ENCODE measurements around the gene TSPAN2. TPM values are rescaled to one million over a fixed set of nuclear protein-coding genes. Genes with fewer than 3 reads are reported as not detected.

The TSPAN2 gene
- total and polyA plus RNA-seq, 7 donors = 0.46 to 122 (median 61.5) TPM

GRCh38 chr1:115067161-115067859, 22.0 kb downstream of the TSPAN2 start:
- Histone ChIP-seq H3K4me1 (peaks cover 0 to 75% (median 68%) of the 10 kb centered on the region in 4 donors), H3K9me3 (no peaks in the 10 kb centered on the region), H3K36me3 (no peaks in the 10 kb centered on the region), H3K27me3 (no peaks in the 10 kb centered on the region), H3K27ac (peak overlapping the region; percentile 73 to 87 (median 84)), H3K4me3 (no peak overlapping the region)
- WGBS, 2 donors = 87 to 89% methylated on average over 8 of the region's 8 CpGs
- TF ChIP-seq CTCF (IDR thresholded peaks at IDR 0.05) (no peak), POLR2AphosphoS5 (IDR thresholded peaks at IDR 0.05) (peak in 2 of 4 donors; percentile 46 to 57)
- intact Hi-C loops (cut with DNase I) = no loop called here
- DNase-seq = peak; percentile 74

GRCh38 chr1:115065021-115065420, 24.3 kb downstream of the TSPAN2 start:
- DNase-seq = no peak
- TF ChIP-seq EP300 (IDR thresholded peaks at IDR 0.05) = no peak
- no peak for TF ChIP-seq CTCF (IDR thresholded peaks at IDR 0.05)
- TF ChIP-seq POLR2A (IDR thresholded peaks at IDR 0.05) = no peak
- no peak for TF ChIP-seq POLR2AphosphoS5 (IDR thresholded peaks at IDR 0.05)
- H3K27me3 ChIP-seq = no peaks in the 10 kb centered on the region
- peak overlapping the region; percentile 29 to 87 (median 69) for H3K27ac ChIP-seq
- WGBS, 2 donors = 92 to 93% methylated on average over 6 of the region's 6 CpGs
- H3K4me3 ChIP-seq = no peak overlapping the region
- no peaks in the 10 kb centered on the region for H3K9me3 ChIP-seq
- intact Hi-C loops (cut with DNase I) = no loop called here
- peaks cover 0 to 1% (median 0%) of the 10 kb centered on the region in 4 donors for H3K36me3 ChIP-seq
- H3K4me1 ChIP-seq = peaks cover 0 to 65% (median 53%) of the 10 kb centered on the region in 4 donors

- intact Hi-C loops (cut with DNase I) = no loop called here
- 97% methylated on average over 3 of the region's 3 CpGs for WGBS, 2 donors
- H3K36me3 ChIP-seq = peaks cover 0 to 7% (median 0%) of the 10 kb centered on the region in 4 donors
- no peak overlapping the region for H3K4me3 ChIP-seq
- H3K27me3 ChIP-seq = no peaks in the 10 kb centered on the region
- H3K4me1 ChIP-seq = peaks cover 0 to 60% (median 48%) of the 10 kb centered on the region in 4 donors
- no peak for TF ChIP-seq CTCF (IDR thresholded peaks at IDR 0.05)
- TF ChIP-seq POLR2AphosphoS5 (IDR thresholded peaks at IDR 0.05) = no peak
- TF ChIP-seq POLR2A (IDR thresholded peaks at IDR 0.05) = no peak
- TF ChIP-seq EP300 (IDR thresholded peaks at IDR 0.05) = no peak
- no peaks in the 10 kb centered on the region for H3K9me3 ChIP-seq
- H3K27ac ChIP-seq = peak overlapping the region; percentile 29 to 87 (median 69)
- DNase-seq = no peak
Measured at GRCh38 chr1:115064461-115064860, 24.8 kb downstream of the TSPAN2 start.

GRCh38 chr1:115063228-115063901, 25.9 kb downstream of the TSPAN2 start:
- no peaks in the 10 kb centered on the region for H3K9me3 ChIP-seq
- WGBS, 2 donors = 68 to 90% methylated on average over 7 of the region's 7 CpGs
- intact Hi-C loops (cut with DNase I) = no loop called here
- no peak overlapping the region for H3K4me3 ChIP-seq
- H3K4me1 ChIP-seq = peaks cover 0 to 49% (median 37%) of the 10 kb centered on the region in 4 donors
- TF ChIP-seq POLR2AphosphoS5 (IDR thresholded peaks at IDR 0.05) (no peak), EP300 (IDR thresholded peaks at IDR 0.05) (no peak), POLR2A (IDR thresholded peaks at IDR 0.05) (no peak), CTCF (IDR thresholded peaks at IDR 0.05) (no peak)
- H3K27ac ChIP-seq = peak overlapping the region; percentile 28 to 87 (median 41)
- no peak for DNase-seq
- H3K27me3 ChIP-seq = no peaks in the 10 kb centered on the region
- peaks cover 0 to 18% (median 1%) of the 10 kb centered on the region in 4 donors for H3K36me3 ChIP-seq
